HG02943 (cell line): ENCODE data around the gene PPP2R3B.
"Not testable (repeated sequence)": the region's sequence is repeated elsewhere in the genome, so short reads cannot be mapped to it uniquely, and the experiment has no call there.

Experiments
- ATAC-seq: cut with Tn5 transposase; IDR thresholded peaks from one replicate; pipeline ENCODE4 v1.9.1; 2021; ENCODE audit warnings: mild to moderate bottlenecking, low read depth, moderate library complexity; ENCODE audit not compliant: unreplicated experiment

PPP2R3B gene

DNA sequence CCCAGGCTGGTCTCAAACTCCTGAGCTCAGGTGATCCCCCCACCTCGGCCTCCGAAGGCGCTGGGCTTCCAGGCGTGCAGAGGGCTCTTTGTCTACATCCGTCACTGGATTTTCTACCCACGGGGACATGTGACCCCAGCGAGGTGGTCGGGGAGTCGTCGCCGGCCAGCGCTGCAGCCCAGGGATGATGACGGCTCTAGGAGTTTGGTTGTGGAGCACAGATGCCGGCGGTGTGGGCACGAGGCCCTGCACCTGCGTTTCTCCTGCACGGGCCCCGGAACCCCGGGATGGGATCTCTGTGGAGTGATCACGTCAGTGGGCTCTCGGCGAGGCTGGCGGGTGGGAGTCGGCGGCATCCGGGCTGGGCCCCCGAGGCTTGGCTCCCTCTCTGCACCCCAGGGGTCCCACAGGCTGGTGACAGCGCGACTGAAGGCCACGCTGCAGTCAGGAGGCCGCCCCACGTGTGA, 59.0 kb downstream of the PPP2R3B start:
- ATAC-seq: no peak

DNA sequence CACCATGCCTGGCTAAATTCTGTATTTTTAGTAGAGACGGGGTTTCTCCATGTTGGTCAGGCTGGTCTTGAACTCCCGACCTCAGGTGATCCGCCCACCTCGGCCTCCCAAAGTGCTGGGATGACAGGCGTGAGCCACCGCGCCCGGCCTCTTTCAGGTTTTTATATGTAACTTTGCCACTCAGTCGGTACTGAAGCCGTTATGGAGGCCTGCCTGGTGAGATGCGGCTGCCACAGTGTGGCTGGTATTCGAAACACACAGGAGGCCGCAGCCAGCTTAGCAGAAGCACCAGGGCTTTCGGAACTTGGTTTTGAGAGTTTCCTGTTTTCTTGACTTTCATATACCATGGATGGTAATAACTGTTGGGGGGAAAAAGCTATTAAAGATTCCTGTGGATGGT, 62.0 kb downstream of the PPP2R3B start:
- ATAC-seq: not testable (repeated sequence)

DNA sequence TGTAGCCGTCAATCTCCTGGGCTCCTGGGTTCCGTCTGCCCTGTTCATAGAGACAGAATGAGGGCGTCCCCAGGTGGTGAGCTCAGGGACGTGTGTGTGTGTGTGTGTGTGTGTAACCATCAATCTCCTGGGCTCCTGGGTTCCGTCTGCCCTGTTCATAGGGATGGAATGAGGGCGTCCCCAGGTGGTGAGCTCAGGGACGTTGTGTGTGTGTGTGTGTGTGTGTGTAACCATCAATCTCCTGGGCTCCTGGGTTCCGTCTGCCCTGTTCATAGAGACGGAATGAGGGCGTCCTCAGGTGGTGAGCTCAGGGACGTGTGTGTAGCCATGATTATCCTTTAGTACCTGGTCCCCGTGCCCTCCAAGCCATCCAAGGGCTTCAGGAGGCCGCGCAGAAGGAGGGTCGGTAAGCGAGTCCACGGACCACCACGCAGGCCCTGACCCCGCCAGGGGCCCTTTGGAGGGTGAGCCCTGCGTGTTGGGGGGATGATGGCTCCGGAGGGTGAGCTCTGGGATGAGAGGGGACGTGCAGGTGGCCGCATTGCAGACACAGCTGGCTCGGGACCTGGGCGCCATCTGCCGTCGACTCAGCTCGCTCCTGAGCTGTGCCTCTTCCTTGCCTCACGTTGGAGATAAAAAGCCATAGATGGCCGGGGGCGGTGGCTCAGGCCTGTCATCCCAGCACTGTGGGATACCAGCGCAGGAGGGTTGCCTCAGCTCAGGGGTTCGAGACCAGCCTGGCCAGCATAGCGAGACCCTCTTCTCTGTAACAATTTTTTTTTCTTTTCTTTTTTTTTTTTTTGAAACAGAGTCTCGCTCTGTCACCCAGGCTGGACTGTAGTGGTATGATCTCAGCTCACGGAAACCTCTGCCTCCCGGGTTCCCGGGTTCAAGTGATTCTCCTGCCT, 62.7 kb downstream of the PPP2R3B start:
- ATAC-seq: no peak

DNA sequence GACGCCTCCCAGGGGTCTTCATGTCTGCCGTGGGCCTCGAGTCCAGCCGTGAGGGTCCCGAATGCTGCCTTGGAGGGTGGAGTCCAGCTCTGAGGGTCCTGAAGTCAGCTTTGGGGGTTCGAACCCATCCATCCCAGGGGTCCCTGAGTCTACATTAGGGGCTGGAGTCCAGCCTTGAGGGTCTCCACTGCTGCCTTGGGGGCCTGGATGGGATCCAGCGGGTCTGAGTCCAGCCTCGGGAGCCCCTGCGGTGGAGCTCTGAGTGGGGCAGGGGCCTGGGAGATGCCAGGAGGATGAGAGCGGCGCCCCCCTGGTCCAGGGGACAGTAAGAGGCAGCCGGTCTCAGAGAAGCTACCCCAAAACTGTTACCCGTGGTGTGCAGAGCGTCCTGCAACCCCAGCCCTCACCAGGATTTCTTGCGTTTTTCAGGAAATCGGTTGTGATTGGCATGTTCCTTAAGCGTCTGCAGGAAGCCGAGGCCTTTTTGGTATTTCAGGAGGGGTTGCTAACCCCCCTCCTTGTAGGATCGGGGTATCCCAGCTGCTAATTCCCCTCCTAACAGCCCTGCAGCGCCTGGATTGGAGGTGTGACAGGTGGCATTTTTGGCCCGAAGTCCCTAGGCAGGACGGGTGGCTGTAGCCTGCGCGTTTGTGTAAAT, 66.5 kb downstream of the PPP2R3B start:
- no peak for ATAC-seq

DNA sequence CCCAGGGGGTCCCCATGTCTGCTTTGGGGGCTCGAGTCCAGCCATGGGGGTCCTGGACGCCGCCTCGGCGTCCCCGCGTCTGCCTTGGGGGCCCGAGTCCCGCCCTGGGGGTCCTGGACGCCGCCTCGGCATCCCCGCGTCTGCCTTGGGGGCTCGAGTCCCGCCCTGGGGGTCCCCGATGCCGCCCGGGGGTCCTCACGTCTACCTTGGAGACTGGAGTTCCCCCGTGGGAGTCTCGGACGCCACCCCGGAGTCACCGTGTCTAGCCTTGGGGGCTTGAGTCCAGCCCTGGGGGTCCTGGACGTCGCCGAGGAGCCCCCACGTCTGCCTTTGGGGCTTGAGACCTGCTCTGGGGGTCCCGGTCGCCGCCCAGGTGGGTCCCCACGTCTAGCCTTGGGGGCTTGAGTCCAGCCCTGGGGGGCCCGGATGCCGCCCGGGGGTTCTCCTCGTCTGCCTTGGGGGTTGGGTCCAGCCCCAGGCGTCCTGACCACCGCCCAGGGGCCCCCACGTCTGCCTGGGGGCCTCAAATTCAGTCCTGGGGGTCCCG, 67.1 kb downstream of the PPP2R3B start:
- ATAC-seq: no peak

DNA sequence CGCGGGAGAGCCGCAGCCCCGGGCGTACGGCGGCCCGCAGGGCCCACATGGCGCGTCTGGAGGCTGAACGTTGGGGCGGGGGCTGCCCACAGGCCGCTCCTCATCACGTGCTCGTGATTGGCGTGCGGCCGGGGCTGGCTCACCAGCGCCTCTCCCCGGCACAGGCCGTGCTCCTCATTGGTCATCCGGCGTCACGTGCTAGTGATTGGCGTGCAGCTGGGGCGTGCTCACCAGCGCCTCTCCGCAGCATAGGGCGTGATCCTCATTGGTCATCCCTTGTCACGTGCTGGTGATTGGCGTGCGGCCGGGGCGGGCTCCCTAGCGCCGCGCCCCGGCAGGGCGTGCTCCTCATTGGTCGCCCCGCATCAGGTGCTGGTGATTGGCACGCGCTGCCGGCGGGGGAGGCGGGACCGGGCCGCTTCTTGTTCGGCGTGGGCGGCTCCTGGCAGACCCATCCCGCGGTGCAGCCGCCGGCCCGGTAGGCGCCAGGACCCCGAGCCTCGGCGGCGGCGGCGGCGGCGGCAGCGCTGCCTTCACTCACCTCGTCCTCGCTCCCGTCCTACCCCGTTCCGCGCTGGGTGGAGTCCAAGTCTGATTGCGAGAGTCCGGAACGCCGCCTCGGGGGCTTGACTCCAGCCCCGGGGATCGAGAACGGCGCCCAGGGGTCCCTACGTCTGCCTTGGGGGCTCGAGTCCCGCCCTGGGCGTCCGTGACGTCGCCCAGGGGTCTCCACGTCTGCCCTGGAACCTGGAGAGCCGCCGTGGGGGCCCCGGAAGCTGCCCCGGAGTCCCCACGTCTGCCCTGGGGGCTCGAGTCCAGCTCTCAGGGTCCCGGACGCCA, 67.7 kb downstream of the PPP2R3B start, which contains the start of gene GTPBP6:
Gene GTPBP6, minus strand, starts transcription at position 58 of the 840 bp plus-strand sequence. Its CDS starts 9 bp downstream, at position 49.
- peak; percentile 80 for ATAC-seq

DNA sequence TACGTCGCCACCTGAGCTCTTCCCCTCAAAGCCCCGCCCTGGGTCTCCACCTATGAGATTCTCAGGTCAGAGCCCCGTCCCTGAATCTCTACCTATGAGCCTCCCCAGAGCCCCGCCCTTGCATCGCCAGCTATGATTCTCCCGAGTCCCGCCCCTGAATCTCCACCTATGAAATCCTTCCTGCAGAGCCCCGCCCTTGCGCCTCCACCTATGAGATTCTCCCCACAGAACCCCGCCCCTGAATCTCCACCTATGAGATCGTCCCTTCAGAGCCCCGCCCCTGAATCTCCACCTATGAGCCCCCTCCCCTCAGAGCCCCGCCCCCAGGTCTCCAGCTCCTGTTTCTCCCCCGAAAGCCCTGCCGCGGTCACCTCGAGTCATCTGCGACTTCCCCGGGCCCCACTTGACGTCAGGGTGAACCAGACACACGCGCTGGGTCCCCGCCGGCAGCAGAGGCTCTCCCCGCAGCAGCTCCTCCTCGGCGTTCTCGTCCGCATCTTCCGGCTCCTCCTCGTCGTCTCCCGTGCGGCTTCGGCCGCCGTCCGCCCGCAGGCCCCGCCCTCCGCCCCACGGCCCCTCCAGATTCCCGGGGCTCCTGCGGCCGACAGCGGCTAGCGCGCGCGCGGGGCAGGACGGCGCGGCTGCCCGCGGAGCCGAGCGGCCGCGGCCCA, 68.5 kb downstream of the PPP2R3B start:
- ATAC-seq: peak; percentile 67

DNA sequence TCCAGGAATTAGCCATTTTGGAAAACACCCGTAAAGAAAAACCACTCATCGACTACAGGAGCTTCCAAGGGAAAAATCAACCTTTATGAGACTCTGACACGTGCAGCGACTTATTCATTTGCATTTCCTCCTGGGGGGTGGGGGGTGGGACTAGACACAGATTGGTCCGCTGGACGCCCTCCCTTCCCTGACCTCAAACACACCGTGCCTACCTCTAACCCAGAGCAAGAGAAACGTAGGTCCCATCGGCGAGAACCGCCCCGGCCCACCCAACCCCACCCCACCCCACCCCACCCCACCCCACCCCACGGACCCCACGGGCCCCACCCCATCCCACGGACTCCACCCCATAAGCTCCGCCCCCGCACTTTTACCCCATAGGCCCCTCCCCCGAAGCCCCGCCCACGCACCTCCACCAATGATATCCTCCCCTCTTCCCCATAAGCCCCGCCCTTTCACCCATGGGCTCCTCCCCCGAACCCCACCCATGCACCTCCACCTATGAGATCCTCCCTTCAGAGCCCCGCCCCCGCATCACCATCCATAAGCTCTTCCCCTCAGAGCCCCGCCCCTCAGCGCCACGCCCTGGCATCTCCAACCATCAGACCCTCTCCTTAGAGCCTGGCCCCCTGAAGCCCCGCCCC, 69.2 kb downstream of the PPP2R3B start:
- no peak for ATAC-seq

DNA sequence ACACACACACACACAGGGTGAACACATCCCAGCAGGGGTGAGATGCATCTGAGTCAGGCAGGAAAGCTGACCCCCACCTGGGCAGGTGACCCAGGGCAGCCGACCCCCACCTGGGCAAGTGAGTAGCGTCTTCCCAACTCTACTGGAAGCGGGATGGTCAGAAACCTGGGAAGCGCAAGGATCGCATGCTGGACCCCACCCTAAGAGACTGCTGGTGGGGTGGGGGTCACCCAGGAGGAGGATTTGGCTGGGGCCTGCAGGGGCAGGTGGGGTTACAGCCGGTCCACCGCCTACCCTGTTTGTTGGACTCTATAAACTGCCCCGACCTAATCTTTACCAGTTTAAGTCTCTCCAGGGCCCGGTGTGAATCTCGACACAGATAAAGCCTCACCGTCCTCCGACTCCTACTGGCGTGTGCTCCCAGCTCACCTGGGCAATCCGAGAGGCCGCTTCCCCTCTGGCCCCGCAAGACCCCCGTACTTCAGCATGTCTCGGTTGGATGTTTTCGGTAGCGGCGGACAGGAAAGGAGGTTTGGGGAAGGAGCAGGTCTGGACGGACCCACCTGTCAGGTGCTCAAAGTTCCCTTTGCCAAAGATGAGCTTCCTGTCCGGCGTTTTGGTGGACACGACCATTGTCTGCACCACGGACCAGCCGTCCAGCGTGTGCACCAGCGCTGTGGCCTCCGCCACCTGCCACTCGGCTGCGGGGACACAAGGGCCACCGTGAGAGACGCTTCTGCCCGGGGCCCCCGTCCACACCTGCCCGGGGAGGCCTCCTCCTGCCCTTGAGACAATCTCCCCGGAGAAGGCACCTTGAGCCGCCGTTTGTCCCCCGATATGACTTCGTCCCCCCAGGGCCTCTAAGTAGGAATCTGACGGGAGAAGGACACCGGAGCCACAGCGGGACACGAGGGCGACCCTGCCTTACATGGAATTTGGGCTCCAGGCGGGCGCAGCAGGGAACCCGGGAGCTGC, 70.1 kb downstream of the PPP2R3B start:
- ATAC-seq: no peak

DNA sequence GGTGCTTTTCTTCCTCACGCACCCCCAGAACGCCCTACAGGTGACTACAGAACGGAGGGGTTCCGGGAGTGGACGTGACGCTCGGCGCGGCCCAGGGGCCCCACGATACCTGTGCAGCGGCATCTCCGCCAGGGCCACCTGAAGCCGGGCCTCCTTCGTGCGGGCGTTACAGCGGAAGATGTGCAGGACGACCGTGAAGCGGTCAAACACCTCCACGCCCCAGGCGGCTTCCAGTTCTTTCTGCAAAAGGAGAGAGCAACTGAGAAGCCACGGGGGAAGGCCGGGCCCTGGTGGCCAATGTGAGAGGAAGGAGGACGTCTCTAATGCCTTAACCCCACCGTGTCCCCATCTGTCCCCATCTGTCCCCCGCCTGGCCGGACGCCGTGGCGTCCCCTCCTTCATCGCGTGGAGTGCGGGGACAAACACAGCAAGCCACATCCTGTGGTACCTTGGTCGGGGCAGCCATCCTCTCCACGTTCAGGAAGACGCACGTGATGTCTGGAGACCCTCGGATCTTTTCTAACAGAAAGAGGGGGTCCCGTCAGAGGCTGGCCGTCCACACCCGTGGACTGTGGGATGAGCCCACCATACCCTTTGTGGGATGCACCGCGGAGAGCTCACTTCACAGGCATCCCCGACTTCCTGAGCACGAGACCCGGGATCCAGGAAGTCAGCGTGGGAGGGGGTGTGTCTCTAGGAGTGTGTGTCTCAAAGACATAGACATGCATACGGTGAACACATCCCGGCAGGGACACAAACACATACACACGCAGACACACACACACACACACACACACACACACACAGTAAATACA, 71.7 kb downstream of the PPP2R3B start:
- ATAC-seq: no peak

DNA sequence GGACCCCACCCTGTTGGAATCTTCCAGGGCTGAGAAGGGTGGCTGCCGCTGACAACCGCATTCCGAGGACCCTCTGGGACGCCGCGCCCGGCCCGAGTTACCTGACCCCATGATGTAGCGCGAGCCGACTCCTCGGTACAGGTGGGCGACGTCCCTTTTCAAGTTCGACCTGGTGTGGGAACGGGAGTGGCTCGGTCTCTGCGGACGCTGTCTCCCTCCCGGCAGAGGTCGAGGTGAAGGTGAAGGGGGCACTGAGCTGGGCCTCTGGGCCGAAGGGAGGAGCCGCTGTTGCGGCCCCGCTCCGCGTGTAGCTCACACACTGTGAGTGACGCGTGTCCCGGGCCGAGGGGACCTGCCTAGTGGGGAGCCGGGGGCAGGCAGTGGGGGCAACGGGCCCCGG, 72.7 kb downstream of the PPP2R3B start:
- no peak for ATAC-seq

DNA sequence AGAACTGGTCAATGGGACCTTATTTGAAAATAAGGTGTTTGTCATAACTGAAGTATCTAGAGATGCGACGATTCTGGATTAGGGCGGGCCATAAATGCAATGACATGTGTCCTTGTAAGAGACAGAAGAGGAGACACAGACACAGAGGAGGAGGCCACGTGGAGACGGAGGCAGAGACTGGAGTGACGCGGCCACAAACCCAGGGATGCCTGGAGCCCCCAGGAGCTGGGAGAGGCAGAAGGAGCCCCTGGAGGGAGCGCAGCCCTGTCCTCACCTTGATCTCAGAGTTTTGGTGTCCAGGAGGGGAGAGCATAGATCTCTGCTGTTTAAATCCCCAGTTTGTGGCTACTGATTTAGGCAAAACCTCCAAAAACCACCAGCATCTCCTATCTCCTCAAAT, 73.2 kb downstream of the PPP2R3B start:
- no peak for ATAC-seq

DNA sequence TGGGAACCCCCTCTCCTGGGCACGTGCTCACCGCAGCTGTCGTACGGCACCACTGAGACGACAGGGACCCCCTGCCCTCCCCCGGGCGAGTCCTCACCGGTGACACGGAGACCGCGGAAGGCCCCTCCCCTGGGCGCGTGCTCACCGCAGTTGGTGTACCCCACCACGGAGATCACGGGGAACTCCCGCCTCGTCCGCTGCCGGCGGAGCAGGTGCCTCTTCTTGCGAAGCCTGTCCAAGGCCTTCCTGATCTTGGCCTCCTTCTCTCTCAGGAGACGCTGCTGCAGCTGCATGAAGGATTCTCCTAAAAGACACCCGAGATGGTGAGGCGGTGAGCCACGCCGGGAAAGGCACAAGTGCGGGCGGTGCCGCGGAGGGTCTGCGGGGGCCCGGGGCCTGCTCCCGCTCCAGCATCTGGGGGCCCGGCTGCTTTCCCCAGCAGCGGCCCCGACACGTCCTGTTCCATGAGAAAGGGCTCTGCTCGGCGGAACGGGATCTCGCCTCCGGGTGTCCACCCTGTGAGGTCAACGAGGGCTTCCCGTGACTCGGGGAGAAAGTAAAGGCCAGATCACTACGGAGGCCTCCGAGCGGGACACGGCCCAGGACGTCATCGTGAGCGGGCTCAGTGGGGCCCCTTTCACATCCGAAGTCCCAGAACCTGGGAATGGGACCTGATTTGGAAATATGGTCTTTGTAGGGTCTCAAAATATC, 73.9 kb downstream of the PPP2R3B start:
- ATAC-seq: no peak

DNA sequence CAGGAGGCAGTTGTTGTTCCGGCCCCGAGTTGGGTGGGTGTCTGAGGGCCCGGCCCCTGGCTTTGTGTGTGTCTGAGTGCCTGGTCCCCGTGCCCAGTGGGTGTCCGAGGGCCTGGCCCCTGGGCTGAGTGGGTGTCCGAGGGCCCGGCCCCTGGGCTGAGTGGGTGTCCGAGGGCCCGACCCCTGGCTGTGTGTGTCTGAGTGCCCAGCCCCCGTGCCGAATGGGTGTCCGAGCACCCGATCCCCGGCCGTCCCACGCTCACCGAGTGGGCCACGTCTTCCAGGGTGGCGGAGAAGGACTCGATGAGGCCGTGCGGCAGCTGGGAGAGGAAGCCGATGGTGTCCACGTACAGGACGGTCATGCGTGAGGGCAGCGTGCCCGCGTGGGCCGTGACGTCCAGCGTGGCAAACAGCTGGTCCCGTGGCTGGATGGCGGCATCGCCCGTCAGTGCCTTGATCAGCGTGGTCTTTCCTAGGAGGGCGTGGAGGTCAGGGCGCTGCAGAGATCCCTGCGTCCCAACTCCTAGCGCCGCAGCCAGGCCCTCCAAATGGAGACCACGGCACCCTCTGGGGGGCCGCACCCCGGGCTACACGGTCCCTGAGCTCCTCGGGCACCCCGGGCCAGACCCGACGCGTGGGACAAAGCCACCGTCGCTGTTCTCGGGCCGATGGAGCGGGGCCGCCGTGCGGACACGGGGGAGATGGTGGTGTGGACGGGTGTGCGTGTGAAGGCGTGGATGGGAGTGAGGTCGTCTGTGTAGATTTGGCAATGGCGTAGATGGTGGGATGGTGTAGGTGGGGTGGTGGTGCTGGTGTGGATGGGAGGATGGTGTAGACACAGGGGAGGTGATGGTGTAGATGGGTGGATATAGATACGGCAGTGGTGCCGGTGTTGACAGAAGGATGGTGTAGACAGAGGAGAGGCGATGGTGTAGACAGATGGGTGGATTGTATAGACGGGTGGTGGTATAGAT, 75.3 kb downstream of the PPP2R3B start:
- ATAC-seq: no peak

DNA sequence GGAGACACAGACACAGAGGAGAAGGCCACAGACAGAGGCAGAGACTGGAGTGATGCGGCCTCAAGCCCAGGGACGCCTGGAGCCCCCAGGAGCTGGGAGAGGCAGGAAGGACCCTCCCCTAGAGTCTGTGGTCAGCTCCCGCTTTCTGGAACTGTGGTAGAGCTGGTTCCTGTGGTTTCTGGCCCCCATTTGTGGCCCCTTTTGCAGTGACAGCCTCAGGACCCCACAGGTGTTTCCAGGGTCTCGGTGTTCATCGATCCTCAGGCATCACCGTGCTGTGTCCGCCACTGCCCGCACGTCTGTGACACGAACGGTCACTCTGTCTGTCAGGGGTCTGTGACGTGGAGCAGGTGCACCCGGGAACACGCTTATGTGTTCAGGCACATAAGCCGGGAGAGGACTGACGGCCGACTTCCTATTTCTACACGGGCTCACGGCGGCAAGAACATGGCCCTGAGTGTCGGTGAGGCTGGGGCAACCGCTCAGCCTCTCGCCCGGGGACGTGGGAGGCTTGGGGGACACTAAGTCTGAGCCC, 76.0 kb downstream of the PPP2R3B start:
- no peak for ATAC-seq
